Upper lobe of left lung (tissue), 6 donors: Measurements from ENCODE around the gene PTCH1. TPM values are rescaled to one million over a fixed set of nuclear protein-coding genes. Genes with fewer than 3 reads are reported as not detected.

Experiments
- ATAC-seq, 2 donors: fragments of 200-7000 bp; cut with Tn5 transposase; one replicate each; pipeline ENCODE4 v1.9.1; 2022; ENCODE audit warnings: mild to moderate bottlenecking in 2 of 2, moderate library complexity in 2 of 2; ENCODE audit not compliant: low FRiP score in 2 of 2
- DNase-seq, 2 donors: peaks; one replicate each; pipeline ENCODE4 v3.0.0-alpha.2; 2019 to 2020
- H3K27ac ChIP-seq, 4 donors: fragments of 200-600 bp; sonication (generic); one replicate each; pipeline ENCODE4 v1.5.1; 2016 to 2019
- H3K27me3 ChIP-seq, 4 donors: fragments of 200-600 bp; sonication (generic); one replicate each; pipeline ENCODE4 v1.5.1; 2017 to 2019
- H3K36me3 ChIP-seq, 4 donors: fragments of 200-600 bp; sonication (generic); one replicate each; pipeline ENCODE4 v1.5.1; 2016 to 2019
- H3K4me1 ChIP-seq, 4 donors: fragments of 200-600 bp; sonication (generic); one replicate each; pipeline ENCODE4 v1.5.1; 2018 to 2019
- H3K4me3 ChIP-seq, 4 donors: fragments of 200-600 bp; sonication (generic); one replicate each; pipeline ENCODE4 v1.5.1; 2017 to 2019; ENCODE audit warnings: mild to moderate bottlenecking in 2 of 4, moderate library complexity in 1 of 4
- H3K9me3 ChIP-seq, 4 donors: fragments of 200-600 bp; sonication (generic); one replicate each; pipeline ENCODE4 v1.5.1; 2018 to 2019
- CTCF ChIP-seq, 6 experiments: fragments of 450-650 bp in 4 of 6; fragments of 200-600 bp in 2 of 6; sonication (generic) in 2 of 6; IDR thresholded peaks; one replicate each; pipeline ENCODE4 v1.5.1; 2016 to 2019; ENCODE audit warnings: antibody characterized with exemption in 6 of 6
- EP300 ChIP-seq, 4 donors: sonication (generic); formaldehyde crosslinking; IDR thresholded peaks; one replicate each; pipeline ENCODE4 v1.5.1; 2017; ENCODE audit warnings: antibody characterized with exemption in 4 of 4, control low read depth in 2 of 4
- POLR2A ChIP-seq, 4 donors: fragments of 450-650 bp; IDR thresholded peaks; one replicate each; pipeline ENCODE4 v1.5.1; 2016 to 2017; ENCODE audit warnings: antibody characterized with exemption in 4 of 4, mild to moderate bottlenecking in 2 of 4
- POLR2AphosphoS5 ChIP-seq, 2 donors: sonication (generic); formaldehyde crosslinking; IDR thresholded peaks; one replicate each; pipeline ENCODE4 v1.5.1; 2017; ENCODE audit warnings: antibody characterized with exemption in 2 of 2
- WGBS, 2 donors: methylation state at CpG; one replicate each; pipeline ENCODE4 v1.1.5; 2017 to 2018; 5-methylcytosine and 5-hydroxymethylcytosine counted together
- total RNA-seq, 6 donors: library from RNA; depleted of rRNA in 4 of 6; stranded (reverse); fragments of >200 nt in 4 of 6; gene quantifications; one replicate each; pipeline versions ENCODE4 v1.1.0 to v1.2.1, GENCODE V29; 2016 to 2021
- donor health status: DM: no; HTN: no; CAD: no; lungs with moderate emphysema.
- donor health status: DM: no; HTN: yes; CAD: no; lungs with severe emphysema.

The PTCH1 gene
- total RNA-seq, 6 donors from 2014 or later, result 7.4 to 28.0 (median 13.9) TPM

- Histone ChIP-seq H3K36me3 (peaks cover 6 to 43% (median 23%) of the 10 kb centered on the region in 4 donors), H3K27me3 (no peaks in the 10 kb centered on the region), H3K9me3 (no peaks in the 10 kb centered on the region), H3K27ac (no peak overlapping the region), H3K4me1 (peaks cover 0 to 10% (median 4%) of the 10 kb centered on the region in 4 donors), H3K4me3 (no peak overlapping the region)
- no peak for DNase-seq
- TF ChIP-seq EP300 (IDR thresholded peaks at IDR 0.05) (no peak), POLR2A (IDR thresholded peaks at IDR 0.05) (no peak), CTCF (IDR thresholded peaks at IDR 0.05) (no peak), POLR2AphosphoS5 (IDR thresholded peaks at IDR 0.05) (no peak)
- WGBS, 2 donors, result 83 to 90% methylated on average over 2 of the region's 2 CpGs
- no peak for ATAC-seq
Measured at GRCh38 chr9:95481000-95481399, 35.8 kb downstream of the PTCH1 start.

- no peak for DNase-seq
- H3K9me3 ChIP-seq, result no peaks in the 10 kb centered on the region
- 85 to 93% methylated on average over 12 of the region's 12 CpGs for WGBS, 2 donors
Measured at GRCh38 chr9:95480346-95480745, 36.4 kb downstream of the PTCH1 start.

GRCh38 chr9:95479330-95479729, 37.4 kb downstream of the PTCH1 start:
- Histone ChIP-seq H3K27me3 (no peaks in the 10 kb centered on the region), H3K4me1 (peaks cover 0 to 5% (median 0%) of the 10 kb centered on the region in 4 donors), H3K36me3 (peaks cover 20 to 60% (median 36%) of the 10 kb centered on the region in 4 donors), H3K9me3 (no peaks in the 10 kb centered on the region), H3K27ac (no peak overlapping the region), H3K4me3 (no peak overlapping the region)
- WGBS, 2 donors, result 96 to 98% methylated on average over 9 of the region's 9 CpGs
- no peak for DNase-seq
- no peak for TF ChIP-seq POLR2AphosphoS5 (IDR thresholded peaks at IDR 0.05)
- no peak for TF ChIP-seq EP300 (IDR thresholded peaks at IDR 0.05)
- no peak for TF ChIP-seq POLR2A (IDR thresholded peaks at IDR 0.05)
- TF ChIP-seq CTCF (IDR thresholded peaks at IDR 0.05), result no peak
- ATAC-seq, result no peak

More at GRCh38 chr9:95480346-95480745, 36.4 kb downstream of the PTCH1 start:
- no peak for ATAC-seq
- Histone ChIP-seq H3K4me3 (no peak overlapping the region), H3K4me1 (peaks cover 0 to 6% (median 2%) of the 10 kb centered on the region in 4 donors), H3K27me3 (no peaks in the 10 kb centered on the region), H3K36me3 (peaks cover 11 to 50% (median 29%) of the 10 kb centered on the region in 4 donors), H3K27ac (no peak overlapping the region)
- TF ChIP-seq POLR2AphosphoS5 (IDR thresholded peaks at IDR 0.05) (no peak), POLR2A (IDR thresholded peaks at IDR 0.05) (no peak), CTCF (IDR thresholded peaks at IDR 0.05) (no peak), EP300 (IDR thresholded peaks at IDR 0.05) (no peak)

- no peak for DNase-seq
- no peaks in the 10 kb centered on the region for H3K4me1 ChIP-seq
- no peaks in the 10 kb centered on the region for H3K27me3 ChIP-seq
- peaks cover 23 to 69% (median 39%) of the 10 kb centered on the region in 4 donors for H3K36me3 ChIP-seq
- WGBS, 2 donors, result 94% methylated on average over 5 of the region's 5 CpGs
- TF ChIP-seq EP300 (IDR thresholded peaks at IDR 0.05), result no peak
- no peak for TF ChIP-seq POLR2A (IDR thresholded peaks at IDR 0.05)
- no peak for TF ChIP-seq POLR2AphosphoS5 (IDR thresholded peaks at IDR 0.05)
- TF ChIP-seq CTCF (IDR thresholded peaks at IDR 0.05), result no peak
- H3K9me3 ChIP-seq, result no peaks in the 10 kb centered on the region
- H3K4me3 ChIP-seq, result no peak overlapping the region
- no peak for ATAC-seq
- no peak overlapping the region for H3K27ac ChIP-seq
Measured at GRCh38 chr9:95478335-95478734, 38.4 kb downstream of the PTCH1 start.

GRCh38 chr9:95477885-95478284, 38.9 kb downstream of the PTCH1 start:
- DNase-seq, result no peak
- WGBS, 2 donors, result 94% methylated on average over 15 of the region's 15 CpGs
- Histone ChIP-seq H3K27me3 (no peaks in the 10 kb centered on the region), H3K4me3 (no peak overlapping the region), H3K36me3 (peaks cover 23 to 74% (median 40%) of the 10 kb centered on the region in 4 donors), H3K27ac (no peak overlapping the region), H3K4me1 (no peaks in the 10 kb centered on the region), H3K9me3 (no peaks in the 10 kb centered on the region)
- no peak for ATAC-seq
- no peak for TF ChIP-seq EP300 (IDR thresholded peaks at IDR 0.05)
- no peak for TF ChIP-seq CTCF (IDR thresholded peaks at IDR 0.05)
- no peak for TF ChIP-seq POLR2A (IDR thresholded peaks at IDR 0.05)
- TF ChIP-seq POLR2AphosphoS5 (IDR thresholded peaks at IDR 0.05), result no peak
